HG03457 (cell line): Measurements from ENCODE around the gene GPALPP1.
"Not testable (repeated sequence)": the region's sequence is repeated elsewhere in the genome, so short reads cannot be mapped to it uniquely, and the experiment has no call there.

Experiments used
- ATAC-seq: cut with Tn5 transposase; IDR thresholded peaks from one replicate; pipeline ENCODE4 v1.9.1; 2021; ENCODE audit warnings: moderate number of reproducible peaks; ENCODE audit not compliant: unreplicated experiment

Gene GPALPP1

DNA sequence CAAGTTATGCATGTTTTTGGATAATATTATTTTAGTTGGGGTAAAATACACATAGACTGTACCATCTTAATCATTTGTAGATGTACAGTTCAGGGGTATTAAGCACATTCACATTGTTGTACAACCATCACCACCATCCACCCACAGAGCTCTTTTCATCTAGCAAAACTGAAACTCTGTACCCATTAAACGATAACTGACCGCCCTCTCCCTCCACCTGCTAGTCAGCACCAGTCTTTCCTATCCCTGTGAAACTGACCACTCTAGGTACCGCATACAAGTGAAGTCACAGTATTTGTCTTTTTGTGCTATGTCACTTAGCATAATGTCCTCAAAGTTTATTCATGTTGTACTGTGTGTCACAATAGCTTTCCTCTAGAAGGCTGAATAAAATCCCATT, 70.7 kb downstream of the GPALPP1 start:
- ATAC-seq = no peak

DNA sequence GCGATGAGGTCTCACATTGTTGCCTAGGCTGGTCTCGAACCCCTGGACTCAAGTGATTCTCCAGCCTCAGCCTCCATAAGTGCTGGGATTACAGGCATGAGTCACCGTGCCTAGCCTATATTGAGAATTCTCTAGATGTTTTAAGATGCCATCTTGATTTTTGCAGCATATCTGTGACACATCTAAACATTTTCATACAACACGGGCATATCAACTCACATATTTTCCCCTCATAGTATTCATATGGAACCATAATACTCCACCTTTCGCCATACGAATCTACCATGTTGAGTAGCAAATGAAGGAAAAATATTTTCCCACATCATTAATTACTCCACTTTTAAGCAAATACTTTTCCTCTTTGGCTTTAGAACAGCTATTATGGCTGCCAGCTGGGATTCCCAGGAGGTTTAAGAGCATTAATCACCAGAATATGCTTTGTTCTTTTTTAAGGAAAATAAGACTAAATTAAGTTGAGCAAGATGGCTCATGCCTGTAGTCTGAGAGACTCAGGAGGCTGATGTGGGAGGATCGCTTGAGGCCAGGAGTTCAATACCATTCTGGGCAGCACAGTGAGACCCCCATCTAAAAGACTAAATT, 74.0 kb downstream of the GPALPP1 start:
- no peak for ATAC-seq

DNA sequence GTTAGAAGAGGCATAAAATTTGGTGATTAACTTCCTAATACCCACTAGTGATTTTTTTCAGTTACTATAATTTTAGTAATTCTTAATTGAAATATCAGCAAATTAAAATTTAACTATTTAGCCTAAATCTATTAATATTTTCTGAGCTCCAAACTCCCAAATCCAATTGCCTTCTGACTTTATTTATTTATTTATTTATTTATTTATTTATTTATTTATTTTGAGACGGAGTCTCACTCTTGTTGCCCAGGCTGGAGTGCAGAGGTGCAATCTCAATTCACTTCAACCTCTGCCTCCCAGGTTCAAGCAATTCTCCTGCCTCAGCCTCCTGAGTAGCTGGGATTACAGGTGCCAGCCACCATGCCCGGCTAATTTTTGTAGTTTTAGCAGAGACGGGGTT, 74.6 kb downstream of the GPALPP1 start:
- not testable (repeated sequence) for ATAC-seq

DNA sequence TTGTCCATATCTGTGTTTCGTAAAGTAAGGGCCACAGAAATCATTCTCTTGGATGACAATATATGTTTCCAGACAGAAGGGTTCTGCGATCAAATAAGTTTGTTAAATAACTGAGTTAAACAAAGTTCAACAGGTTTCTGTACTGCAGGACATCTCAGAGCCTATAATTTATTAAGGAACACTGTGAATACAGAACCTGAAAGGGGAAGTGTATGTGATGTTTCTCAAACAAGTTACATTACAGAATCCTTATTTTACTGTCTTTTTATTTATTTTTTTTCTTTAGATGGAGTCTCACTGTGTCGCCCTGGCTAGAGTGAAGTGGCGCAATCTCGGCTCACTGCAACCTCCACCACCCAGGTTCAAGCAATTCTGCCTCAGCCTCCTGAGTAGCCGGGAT, 75.6 kb downstream of the GPALPP1 start:
- ATAC-seq = no peak

DNA sequence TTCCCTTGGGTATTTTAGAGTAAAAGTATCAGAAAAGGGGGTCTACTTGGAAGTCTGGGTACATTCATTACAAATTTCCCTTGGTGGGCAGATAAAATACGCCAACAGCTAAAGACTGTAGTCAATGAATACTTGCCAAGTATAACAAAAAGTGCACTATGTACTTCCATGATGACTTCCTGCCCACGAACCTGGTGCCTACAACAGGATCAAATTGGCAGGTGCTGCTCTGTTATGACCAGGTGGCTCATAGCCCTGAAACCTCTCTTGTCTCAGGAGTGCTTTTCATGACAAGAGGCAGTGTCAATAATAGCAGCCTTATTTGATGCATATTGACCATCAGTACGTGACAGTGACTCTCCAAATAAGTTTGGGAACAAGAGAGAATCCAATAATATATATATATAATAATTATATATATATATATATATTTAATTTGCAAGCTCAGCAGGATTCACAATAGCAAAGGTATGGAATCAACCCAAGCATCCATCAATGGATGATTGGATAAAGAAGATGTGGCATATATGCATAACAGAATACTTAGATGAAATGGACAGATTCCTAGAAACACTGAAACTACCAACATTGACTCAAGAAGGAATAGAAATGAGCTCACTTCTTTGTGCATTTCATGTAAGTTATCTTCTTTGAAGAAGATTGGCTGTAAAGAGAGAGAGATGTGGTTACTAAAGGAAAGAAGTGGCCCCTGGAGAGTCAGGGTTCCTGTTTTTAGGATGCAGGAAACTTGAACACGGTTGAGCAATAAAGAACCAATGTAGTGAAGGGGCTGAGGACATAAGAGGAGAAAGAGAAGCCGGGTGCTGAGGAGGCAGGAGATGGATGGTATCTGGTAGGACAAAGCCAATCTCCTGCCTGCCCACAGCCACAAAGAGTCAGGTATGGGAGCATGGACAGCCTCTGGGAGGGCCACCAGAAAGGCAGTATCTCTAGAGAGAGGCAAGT, 79.0 kb downstream of the GPALPP1 start:
- no peak for ATAC-seq

DNA sequence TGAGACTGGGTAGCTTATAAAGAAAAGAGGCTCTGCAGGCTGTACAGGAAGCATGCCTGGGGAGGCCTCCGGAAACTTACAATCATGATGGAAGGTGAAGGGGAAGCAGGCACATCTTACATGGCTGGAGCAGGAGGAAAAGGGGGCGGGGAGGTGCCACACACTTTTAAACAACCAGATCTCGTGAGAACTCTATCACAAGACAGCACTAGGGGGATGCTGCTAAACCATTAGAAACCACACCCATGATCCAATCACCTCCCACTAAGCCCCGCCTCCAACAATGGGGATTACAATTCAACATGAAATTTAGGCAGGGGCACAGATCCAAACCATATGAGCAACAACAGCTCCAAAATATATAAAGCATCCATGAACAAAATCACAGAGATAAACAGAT, 84.5 kb downstream of the GPALPP1 start:
- no peak for ATAC-seq

DNA sequence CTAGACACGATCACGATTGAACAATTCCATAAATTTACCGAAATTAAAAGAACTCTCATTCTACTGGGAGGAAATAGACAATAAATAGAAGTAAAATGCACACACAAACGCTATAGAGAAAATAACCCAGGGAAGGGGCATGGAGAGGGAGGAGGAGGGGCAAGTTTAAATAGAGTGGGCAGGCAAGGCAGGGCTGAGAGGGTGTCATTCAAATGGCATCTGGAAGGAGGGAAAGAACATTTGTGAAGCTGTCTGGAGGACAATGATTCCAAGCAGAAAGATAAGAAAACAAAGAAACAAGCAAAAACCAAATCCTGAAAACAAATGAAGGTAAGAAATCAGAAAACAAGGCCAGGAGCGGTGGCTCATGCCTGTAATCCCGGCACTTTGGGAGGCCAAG, 85.4 kb downstream of the GPALPP1 start:
- no peak for ATAC-seq

DNA sequence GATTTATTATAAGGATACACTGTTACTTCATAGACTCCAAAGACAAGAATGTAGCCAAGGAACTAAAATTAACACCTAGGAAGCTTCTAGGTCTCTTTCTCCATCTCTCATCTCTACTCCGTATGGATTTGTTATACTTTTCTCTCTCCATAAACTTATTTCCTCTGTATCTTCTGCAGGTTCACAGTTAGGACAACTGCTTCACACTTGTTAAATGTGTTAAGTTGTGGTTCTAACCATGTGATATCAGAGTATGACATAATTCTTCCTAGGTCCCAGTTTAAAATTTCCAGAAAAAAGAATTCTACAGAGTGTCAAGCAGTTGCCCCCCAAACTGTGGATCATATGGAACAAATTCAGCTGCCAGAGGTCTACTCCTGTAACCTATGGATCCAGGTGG, 88.7 kb downstream of the GPALPP1 start:
- ATAC-seq = no peak
